PC-3 (cell line): ENCODE data around the gene SLC9A9. TPM values are rescaled to one million over a fixed set of nuclear protein-coding genes. Genes with fewer than 3 reads are reported as not detected.

Experiments
- ATAC-seq: fragments of 200-7000 bp; cut with Tn5 transposase; 2 replicates; pipeline ENCODE4 v1.9.1; 2020; ENCODE audit warnings: mild to moderate bottlenecking, moderate library complexity
- BruUV-seq: library from RNA; stranded (reverse); fragments of 400-500 nt; replicated peaks from 2 replicates; lab custom pipeline; 2021; lab: Mats Ljungman, UMichigan
- CTCF ChIA-PET: fragments of 300-600 bp; sonication (Branson Sonifier 250); formaldehyde crosslinking; loops from one replicate; lab custom pipeline; 2022; ENCODE audit warnings: antibody characterized with exemption; lab: Charles Lee
- POLR2A ChIA-PET: fragments of 300-600 bp; sonication (Branson Sonifier 250); formaldehyde crosslinking; loops from one replicate; lab custom pipeline; 2022; ENCODE audit warnings: antibody characterized with exemption; ENCODE audit not compliant: unreplicated experiment; lab: Charles Lee
- DNase-seq: peaks from one replicate; pipeline ENCODE4 v3.0.0-alpha.2; 2015
- H2AFZ ChIP-seq: fragments of 300-600 bp; sonication (generic); 2 replicates; pipeline ENCODE4 v1.6.0; 2016; ENCODE audit warnings: antibody characterized with exemption, low read length
- H3F3A ChIP-seq: fragments of 300-600 bp; sonication (generic); one replicate; pipeline ENCODE4 v1.6.0; 2017; ENCODE audit warnings: antibody characterized with exemption, low read length, control low read depth, mild to moderate bottlenecking; ENCODE audit not compliant: unreplicated experiment
- H3K27ac ChIP-seq: fragments of 300-600 bp; sonication (generic); 2 replicates; pipeline ENCODE4 v1.5.1; 2016; ENCODE audit warnings: mild to moderate bottlenecking, low read length
- H3K27me3 ChIP-seq: fragments of 300-600 bp; sonication (generic); 2 replicates; pipeline ENCODE4 v1.6.1; 2016; ENCODE audit warnings: low read length, mixed read lengths
- H3K36me3 ChIP-seq: fragments of 300-600 bp; sonication (generic); 2 replicates; pipeline ENCODE4 v1.6.1; 2016; ENCODE audit warnings: low read depth, mixed run types, low read length, mixed read lengths
- H3K4me1 ChIP-seq: fragments of 300-600 bp; sonication (generic); 2 replicates; pipeline ENCODE4 v1.5.1; 2016; ENCODE audit warnings: low read length; ENCODE audit not compliant: insufficient read depth
- H3K4me2 ChIP-seq: fragments of 300-600 bp; sonication (generic); 2 replicates; pipeline ENCODE4 v1.6.0; 2016; ENCODE audit warnings: low read length
- H3K4me3 ChIP-seq: fragments of 300-600 bp; sonication (generic); 2 replicates; pipeline ENCODE4 v1.5.1; 2016; ENCODE audit warnings: mild to moderate bottlenecking, low read length, mixed read lengths
- H3K79me2 ChIP-seq: fragments of 300-600 bp; sonication (generic); 2 replicates; pipeline ENCODE4 v1.6.1; 2017; ENCODE audit warnings: low read length, mixed read lengths
- H3K9ac ChIP-seq: fragments of 300-600 bp; sonication (generic); 2 replicates; pipeline ENCODE4 v1.6.0; 2016; ENCODE audit warnings: mild to moderate bottlenecking, low read length
- H3K9me2 ChIP-seq: fragments of 300-600 bp; sonication (generic); replicated peaks from 2 replicates; pipeline ENCODE4 v1.6.1; 2016; ENCODE audit warnings: mixed run types, low read length, mixed read lengths
- H3K9me3 ChIP-seq: fragments of 300-600 bp; sonication (generic); 2 replicates; pipeline ENCODE4 v1.6.1; 2016; ENCODE audit warnings: low read length, mixed read lengths
- H4K20me1 ChIP-seq: fragments of 300-600 bp; sonication (generic); 2 replicates; pipeline ENCODE4 v1.6.1; 2016; ENCODE audit warnings: low read length, mixed read lengths
- EZH2 ChIP-seq: fragments of 300-600 bp; sonication (generic); IDR thresholded peaks from one replicate; pipeline ENCODE4 v1.6.1; 2017; ENCODE audit warnings: antibody characterized with exemption, mild to moderate bottlenecking, low read length; ENCODE audit not compliant: unreplicated experiment
- EZH2phosphoT487 ChIP-seq: fragments of 300-600 bp; sonication (generic); IDR thresholded peaks from 2 replicates; pipeline ENCODE4 v1.6.1; 2018; ENCODE audit warnings: mild to moderate bottlenecking, antibody characterized with exemption, low read length, borderline replicate concordance
- intact Hi-C: fragments of 100-400 bp; cut with micrococcal nuclease; formaldehyde crosslinking; loops from 2 replicates; pipeline ENCODE4 v1.9.0; 2023
- total RNA-seq: library from RNA; depleted of rRNA; stranded (reverse); fragments of >200 nt; gene quantifications from 2 replicates; pipeline ENCODE4 v1.2.3, GENCODE V29; 2014
- TF ChIP-seq, protein P1 (sequence below): fragments of 300-600 bp; sonication (generic); conservative IDR thresholded peaks from 2 replicates; pipeline ENCODE4 v1.5.1; 2017; ENCODE audit warnings: antibody characterized with exemption, low read depth, mild to moderate bottlenecking, low read length

Gene SLC9A9
- total RNA-seq, 1 experiment from 2014 or later, result 0.07 TPM

DNA sequence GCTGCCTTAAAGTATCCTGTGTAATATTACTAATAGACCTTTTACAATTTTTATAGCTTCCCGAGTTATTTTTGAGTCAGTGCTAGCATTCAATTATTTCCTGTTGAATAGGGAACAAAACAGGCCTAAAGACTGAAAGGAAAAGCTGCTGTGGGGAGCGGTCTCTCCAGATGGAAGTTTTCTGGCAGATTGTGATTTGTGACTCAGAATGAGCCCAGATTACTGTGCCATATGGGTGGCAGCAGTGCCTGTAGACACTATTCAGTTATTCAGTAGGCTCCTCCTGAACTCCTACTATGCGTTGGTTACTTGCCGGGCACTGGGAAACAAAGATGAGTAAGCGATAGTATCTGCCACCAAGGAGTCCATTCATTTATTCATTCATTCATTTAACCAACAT, 516.9 kb downstream of the SLC9A9 start:
- Histone ChIP-seq H3K9me3 (no peaks in the 10 kb centered on the region), H3K4me1 (peaks cover 33% of the 10 kb centered on the region), H3F3A (no peaks in the 10 kb centered on the region), H3K27ac (peak overlapping the region; percentile 34), H3K36me3 (no peaks in the 10 kb centered on the region), H3K27me3 (no peaks in the 10 kb centered on the region), H3K4me3 (no peak overlapping the region), H2AFZ (no peak overlapping the region), H3K9ac (no peak overlapping the region), H3K9me2 (no peaks in the 10 kb centered on the region), H3K79me2 (no peaks in the 10 kb centered on the region), H4K20me1 (no peaks in the 10 kb centered on the region), H3K4me2 (peak overlapping the region; percentile 42)
- no TSS peak for BruUV-seq
- DNase-seq, result peak; percentile 74
- ATAC-seq, result peak; percentile 85
- POLR2A ChIA-PET, result no interaction called here
- CTCF ChIA-PET, result no interaction called here
- intact Hi-C loops, result loop anchor here (2.0 to 10.0 kb wide), 5 partner anchors 25 to 433 kb away; no protein-coding TSS in a partner anchor
- TF ChIP-seq EZH2 (no peak), EZH2phosphoT487 (no peak)
- TF ChIP-seq, protein P1, sequence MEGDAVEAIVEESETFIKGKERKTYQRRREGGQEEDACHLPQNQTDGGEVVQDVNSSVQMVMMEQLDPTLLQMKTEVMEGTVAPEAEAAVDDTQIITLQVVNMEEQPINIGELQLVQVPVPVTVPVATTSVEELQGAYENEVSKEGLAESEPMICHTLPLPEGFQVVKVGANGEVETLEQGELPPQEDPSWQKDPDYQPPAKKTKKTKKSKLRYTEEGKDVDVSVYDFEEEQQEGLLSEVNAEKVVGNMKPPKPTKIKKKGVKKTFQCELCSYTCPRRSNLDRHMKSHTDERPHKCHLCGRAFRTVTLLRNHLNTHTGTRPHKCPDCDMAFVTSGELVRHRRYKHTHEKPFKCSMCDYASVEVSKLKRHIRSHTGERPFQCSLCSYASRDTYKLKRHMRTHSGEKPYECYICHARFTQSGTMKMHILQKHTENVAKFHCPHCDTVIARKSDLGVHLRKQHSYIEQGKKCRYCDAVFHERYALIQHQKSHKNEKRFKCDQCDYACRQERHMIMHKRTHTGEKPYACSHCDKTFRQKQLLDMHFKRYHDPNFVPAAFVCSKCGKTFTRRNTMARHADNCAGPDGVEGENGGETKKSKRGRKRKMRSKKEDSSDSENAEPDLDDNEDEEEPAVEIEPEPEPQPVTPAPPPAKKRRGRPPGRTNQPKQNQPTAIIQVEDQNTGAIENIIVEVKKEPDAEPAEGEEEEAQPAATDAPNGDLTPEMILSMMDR, result no peak

DNA sequence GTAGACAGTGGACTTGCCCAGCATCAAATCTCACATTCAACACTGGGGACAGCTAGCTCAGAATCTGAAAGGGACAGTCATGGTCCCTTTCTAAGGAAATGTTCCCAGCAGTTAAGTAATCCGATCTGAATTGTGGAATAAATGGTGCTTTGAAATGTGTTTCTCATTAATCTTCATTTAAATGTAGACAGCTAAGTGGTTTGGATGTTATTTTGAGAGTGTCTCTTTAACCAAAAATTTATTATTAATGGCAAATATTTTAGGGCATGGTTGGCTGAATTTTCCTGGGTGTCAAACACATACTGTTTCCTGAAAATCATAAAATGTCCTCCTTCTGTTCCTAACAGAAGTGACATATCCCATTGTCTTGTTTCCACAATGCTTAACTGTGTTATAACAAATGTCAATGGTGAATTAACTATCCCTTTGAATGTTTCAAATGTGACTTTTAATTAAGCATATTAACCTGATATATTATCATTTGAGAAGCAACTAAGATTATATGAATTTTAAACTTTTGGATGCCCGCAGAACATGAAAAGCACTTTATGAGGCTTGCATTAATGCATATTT, 517.9 kb downstream of the SLC9A9 start:
- H4K20me1 ChIP-seq, result no peaks in the 10 kb centered on the region
- no peak for DNase-seq
- CTCF ChIA-PET, result no interaction called here

More for the DNA sequence above, 517.9 kb downstream of the SLC9A9 start:
- BruUV-seq, result no TSS peak
- intact Hi-C loops, result loop anchor here (2.0 to 10.0 kb wide), 5 partner anchors 24 to 434 kb away; no protein-coding TSS in a partner anchor
- no peaks in the 10 kb centered on the region for H3K9me3 ChIP-seq
- H3K27ac ChIP-seq, result no peak overlapping the region
- H3K4me2 ChIP-seq, result no peak overlapping the region
- POLR2A ChIA-PET, result no interaction called here
- ATAC-seq, result no peak
- H3F3A ChIP-seq, result no peaks in the 10 kb centered on the region
- no peak overlapping the region for H3K9ac ChIP-seq
- no peak overlapping the region for H3K4me3 ChIP-seq
- H3K4me1 ChIP-seq, result peaks cover 33% of the 10 kb centered on the region
- no peak for TF ChIP-seq EZH2
- no peak for TF ChIP-seq EZH2phosphoT487
- TF ChIP-seq, protein P1, result no peak
- H2AFZ ChIP-seq, result no peak overlapping the region
- no peaks in the 10 kb centered on the region for H3K9me2 ChIP-seq
- H3K79me2 ChIP-seq, result no peaks in the 10 kb centered on the region
- no peaks in the 10 kb centered on the region for H3K36me3 ChIP-seq
- no peaks in the 10 kb centered on the region for H3K27me3 ChIP-seq
